SJCRH30 (cell line): Measurements from ENCODE around the gene VOPP1. TPM values are rescaled to one million over a fixed set of nuclear protein-coding genes. Genes with fewer than 3 reads are reported as not detected.
"Not testable (repeated sequence)": the region's sequence is repeated elsewhere in the genome, so short reads cannot be mapped to it uniquely, and the experiment has no call there.

Experiments used
- DNase-seq, 2 experiments: peaks; one replicate each; pipeline ENCODE4 v3.0.0-alpha.2; 2015 to 2020
- H3K27ac ChIP-seq: fragments of 250-450 bp; sonication (Bioruptor Pico); 2 replicates; pipeline ENCODE4 v1.5.1; 2020; ENCODE audit warnings: mild to moderate bottlenecking, moderate library complexity
- H3K27me3 ChIP-seq: fragments of 250-450 bp; sonication (Bioruptor Pico); 2 replicates; pipeline ENCODE4 v1.5.1; 2020; ENCODE audit warnings: mild to moderate bottlenecking, moderate library complexity
- H3K36me3 ChIP-seq: fragments of 250-450 bp; sonication (Bioruptor Pico); 2 replicates; pipeline ENCODE4 v1.5.1; 2020; ENCODE audit warnings: mild to moderate bottlenecking, moderate library complexity
- H3K4me1 ChIP-seq: fragments of 250-450 bp; sonication (Bioruptor Pico); 2 replicates; pipeline ENCODE4 v1.5.1; 2020; ENCODE audit warnings: mild to moderate bottlenecking, moderate library complexity
- H3K4me3 ChIP-seq: fragments of 250-450 bp; sonication (Bioruptor Pico); 2 replicates; pipeline ENCODE4 v1.5.1; 2020; ENCODE audit warnings: mild to moderate bottlenecking, moderate library complexity
- H3K9me3 ChIP-seq: fragments of 250-450 bp; sonication (Bioruptor Pico); replicated peaks from 2 replicates; pipeline ENCODE4 v1.5.1; 2020; ENCODE audit warnings: mild to moderate bottlenecking, moderate library complexity
- total RNA-seq: library from RNA; depleted of rRNA; stranded (reverse); fragments of >200 nt; shearing (Covaris generic); gene quantifications from 2 replicates; pipeline ENCODE4 v1.2.3, GENCODE V29; 2014

The VOPP1 gene
- total RNA-seq, 1 experiment from 2014 or later: 89.8 TPM

- H3K9me3 ChIP-seq: no peaks in the 10 kb centered on the region
- H3K4me1 ChIP-seq: no peaks in the 10 kb centered on the region
- no peak overlapping the region for H3K4me3 ChIP-seq
- DNase-seq: no peak
- H3K27ac ChIP-seq: no peak overlapping the region
- no peaks in the 10 kb centered on the region for H3K27me3 ChIP-seq
- H3K36me3 ChIP-seq: peaks cover 40% of the 10 kb centered on the region
These were observed 51.7 kb downstream of the VOPP1 start for GRCh38 chr7:55520426-55521140.

- H3K27ac ChIP-seq: no peak overlapping the region
These were observed 53.5 kb downstream of the VOPP1 start for GRCh38 chr7:55518836-55519235.

GRCh38 chr7:55517936-55518689 lies 54.2 kb downstream of the VOPP1 start:
- no peaks in the 10 kb centered on the region for H3K4me1 ChIP-seq
- no peak for DNase-seq
- H3K27ac ChIP-seq: no peak overlapping the region
- peaks cover 46% of the 10 kb centered on the region for H3K36me3 ChIP-seq
- H3K9me3 ChIP-seq: no peaks in the 10 kb centered on the region
- no peak overlapping the region for H3K4me3 ChIP-seq
- no peaks in the 10 kb centered on the region for H3K27me3 ChIP-seq

More at GRCh38 chr7:55518836-55519235, 53.5 kb downstream of the VOPP1 start:
- Histone ChIP-seq H3K4me1 (no peaks in the 10 kb centered on the region), H3K36me3 (peaks cover 42% of the 10 kb centered on the region), H3K4me3 (no peak overlapping the region), H3K27me3 (no peaks in the 10 kb centered on the region), H3K9me3 (no peaks in the 10 kb centered on the region)
- no peak for DNase-seq

- H3K36me3 ChIP-seq: peaks cover 46% of the 10 kb centered on the region
- DNase-seq: no peak
These were observed 55.1 kb downstream of the VOPP1 start for GRCh38 chr7:55517191-55517633.

GRCh38 chr7:55516409-55516808 lies 55.9 kb downstream of the VOPP1 start:
- no peak overlapping the region for H3K27ac ChIP-seq
- no peak overlapping the region for H3K4me3 ChIP-seq
- no peaks in the 10 kb centered on the region for H3K9me3 ChIP-seq
- no peaks in the 10 kb centered on the region for H3K4me1 ChIP-seq
- peaks cover 46% of the 10 kb centered on the region for H3K36me3 ChIP-seq
- no peaks in the 10 kb centered on the region for H3K27me3 ChIP-seq
- DNase-seq: no peak

More at GRCh38 chr7:55517191-55517633, 55.1 kb downstream of the VOPP1 start:
- no peaks in the 10 kb centered on the region for H3K9me3 ChIP-seq
- H3K4me3 ChIP-seq: no peak overlapping the region
- H3K27me3 ChIP-seq: no peaks in the 10 kb centered on the region
- no peak overlapping the region for H3K27ac ChIP-seq
- no peaks in the 10 kb centered on the region for H3K4me1 ChIP-seq

- H3K4me1 ChIP-seq: peaks cover 3% of the 10 kb centered on the region
- no peaks in the 10 kb centered on the region for H3K9me3 ChIP-seq
- H3K27me3 ChIP-seq: no peaks in the 10 kb centered on the region
- H3K4me3 ChIP-seq: no peak overlapping the region
- H3K36me3 ChIP-seq: peaks cover 44% of the 10 kb centered on the region
- no peak overlapping the region for H3K27ac ChIP-seq
- DNase-seq: no peak
These were observed 56.6 kb downstream of the VOPP1 start for GRCh38 chr7:55515569-55516279.

GRCh38 chr7:55514546-55515265 lies 57.6 kb downstream of the VOPP1 start:
- peaks cover 9% of the 10 kb centered on the region for H3K4me1 ChIP-seq
- no peaks in the 10 kb centered on the region for H3K9me3 ChIP-seq
- H3K27me3 ChIP-seq: no peaks in the 10 kb centered on the region
- DNase-seq: no peak
- H3K27ac ChIP-seq: no peak overlapping the region
- no peak overlapping the region for H3K4me3 ChIP-seq
- H3K36me3 ChIP-seq: peaks cover 35% of the 10 kb centered on the region

GRCh38 chr7:55513868-55514267 lies 58.4 kb downstream of the VOPP1 start:
- H3K27me3 ChIP-seq: no peaks in the 10 kb centered on the region
- no peak overlapping the region for H3K4me3 ChIP-seq
- DNase-seq: no peak
- no peaks in the 10 kb centered on the region for H3K9me3 ChIP-seq
- no peak overlapping the region for H3K27ac ChIP-seq
- H3K4me1 ChIP-seq: peaks cover 18% of the 10 kb centered on the region
- peaks cover 29% of the 10 kb centered on the region for H3K36me3 ChIP-seq

- peaks cover 18% of the 10 kb centered on the region for H3K4me1 ChIP-seq
- no peaks in the 10 kb centered on the region for H3K27me3 ChIP-seq
- H3K9me3 ChIP-seq: no peaks in the 10 kb centered on the region
- H3K27ac ChIP-seq: no peak overlapping the region
- DNase-seq: no peak
- no peak overlapping the region for H3K4me3 ChIP-seq
- H3K36me3 ChIP-seq: peaks cover 24% of the 10 kb centered on the region
These were observed 59.6 kb downstream of the VOPP1 start for GRCh38 chr7:55512635-55513191.

- H3K27ac ChIP-seq: no peak overlapping the region
- peaks cover 13% of the 10 kb centered on the region for H3K36me3 ChIP-seq
- no peak overlapping the region for H3K4me3 ChIP-seq
- peaks cover 18% of the 10 kb centered on the region for H3K4me1 ChIP-seq
- no peak for DNase-seq
- no peaks in the 10 kb centered on the region for H3K27me3 ChIP-seq
- H3K9me3 ChIP-seq: no peaks in the 10 kb centered on the region
These were observed 61.7 kb downstream of the VOPP1 start for GRCh38 chr7:55510621-55511020.

GRCh38 chr7:55510206-55510605 lies 62.1 kb downstream of the VOPP1 start:
- H3K27me3 ChIP-seq, H3K4me3 ChIP-seq, H3K9me3 ChIP-seq, H3K27ac ChIP-seq, DNase-seq: not testable (repeated sequence)
- H3K36me3 ChIP-seq: peaks cover 11% of the 10 kb centered on the region
- H3K4me1 ChIP-seq: peaks cover 19% of the 10 kb centered on the region

GRCh38 chr7:55509322-55509721 lies 63.0 kb downstream of the VOPP1 start:
- Histone ChIP-seq H3K36me3 (peaks cover 11% of the 10 kb centered on the region), H3K9me3 (no peaks in the 10 kb centered on the region), H3K4me1 (peaks cover 28% of the 10 kb centered on the region), H3K27me3 (no peaks in the 10 kb centered on the region), H3K27ac (peak overlapping the region; percentile 3; the same call in 1 of the 2 replicates), H3K4me3 (no peak overlapping the region)
- DNase-seq: peak; percentile 56 to 77

GRCh38 chr7:55508221-55509011 lies 63.9 kb downstream of the VOPP1 start:
- no peaks in the 10 kb centered on the region for H3K9me3 ChIP-seq
- H3K4me3 ChIP-seq: no peak overlapping the region
- H3K4me1 ChIP-seq: peaks cover 37% of the 10 kb centered on the region
- DNase-seq: no peak
- no peak overlapping the region for H3K27ac ChIP-seq
- H3K36me3 ChIP-seq: peaks cover 10% of the 10 kb centered on the region
- H3K27me3 ChIP-seq: no peaks in the 10 kb centered on the region
